Gastrocnemius medialis (tissue), 4 donors: Measurements from ENCODE around the gene SHC4. TPM values are rescaled to one million over a fixed set of nuclear protein-coding genes. Genes with fewer than 3 reads are reported as not detected.

Experiments used
- ATAC-seq, 2 donors: fragments of 150-250 bp; one replicate each; pipeline ENCODE4 v1.9.1; 2016
- DNase-seq, 2 donors: peaks; one replicate each; pipeline ENCODE4 v3.0.0-alpha.2; 2019
- H3K27ac ChIP-seq, 4 donors: fragments of 200-600 bp; sonication (generic); 1 replicate in 1 of 4; 2 replicates in 3 of 4; pipeline ENCODE4 v1.5.1; 2016 to 2018; ENCODE audit warnings: mild to moderate bottlenecking in 2 of 4, moderate library complexity in 1 of 4
- H3K27me3 ChIP-seq, 3 donors: fragments of 200-600 bp; sonication (generic) in 2 of 3; 1 replicate in 1 of 3; 2 replicates in 2 of 3; pipeline versions ENCODE4 v1.5.1 to v1.6.0; 2016 to 2019; ENCODE audit warnings: mild to moderate bottlenecking in 1 of 3, moderate library complexity in 1 of 3
- H3K36me3 ChIP-seq, 2 donors: fragments of 200-600 bp; sonication (generic) in 1 of 2; one replicate each; pipeline ENCODE4 v1.5.1; 2017 to 2018
- H3K4me1 ChIP-seq, 2 donors: fragments of 200-600 bp; sonication (generic) in 1 of 2; one replicate each; pipeline ENCODE4 v1.5.1; 2016 to 2017; ENCODE audit warnings: mild to moderate bottlenecking in 2 of 2
- H3K4me3 ChIP-seq, 4 donors: fragments of 200-600 bp; sonication (generic) in 3 of 4; 1 replicate in 1 of 4; 2 replicates in 3 of 4; pipeline ENCODE4 v1.5.1; 2016 to 2019; ENCODE audit warnings: mild to moderate bottlenecking in 2 of 4
- H3K9me3 ChIP-seq, 3 donors: fragments of 200-600 bp; sonication (generic) in 2 of 3; 1 replicate in 1 of 3; 2 replicates in 2 of 3; pipeline ENCODE4 v1.5.1; 2016 to 2019
- CTCF ChIP-seq, 5 experiments: fragments of 450-650 bp in 3 of 5; fragments of 200-600 bp in 2 of 5; sonication (generic) in 2 of 5; IDR thresholded peaks in 4 of 5; conservative IDR thresholded peaks in 1 of 5; 1 replicate in 4 of 5; 2 replicates in 1 of 5; pipeline ENCODE4 v1.5.1; 2016 to 2019; ENCODE audit warnings: antibody characterized with exemption in 5 of 5, mild to moderate bottlenecking in 3 of 5, moderate library complexity in 3 of 5
- POLR2A ChIP-seq, 2 donors: fragments of 450-650 bp; IDR thresholded peaks; one replicate each; pipeline ENCODE4 v1.6.1; 2017; ENCODE audit warnings: antibody characterized with exemption in 2 of 2, mild to moderate bottlenecking in 2 of 2, moderate library complexity in 2 of 2
- in situ Hi-C, 4 donors: fragments of 200-750 bp; cut with MboI; loops; one replicate each; pipeline versions ENCODE4 v1.15.0 to v1.8.0; 2017; ENCODE audit warnings: low sequenced_read_pairs in 4 of 4
- intact Hi-C: fragments of 100-400 bp; cut with DNase I; formaldehyde crosslinking; loops from one replicate; pipeline ENCODE4 v1.15.1; 2023; ENCODE audit warnings: low total_unique reads
- total RNA-seq, 4 donors: library from RNA; depleted of rRNA; stranded (reverse); fragments of >200 nt; gene quantifications; one replicate each; pipeline versions ENCODE4 v1.1.0 to v1.2.3, GENCODE V29; 2016

The SHC4 gene
- total RNA-seq, 4 donors from 2014 or later, result 0.29 to 0.39 TPM; not detected in 2

DNA sequence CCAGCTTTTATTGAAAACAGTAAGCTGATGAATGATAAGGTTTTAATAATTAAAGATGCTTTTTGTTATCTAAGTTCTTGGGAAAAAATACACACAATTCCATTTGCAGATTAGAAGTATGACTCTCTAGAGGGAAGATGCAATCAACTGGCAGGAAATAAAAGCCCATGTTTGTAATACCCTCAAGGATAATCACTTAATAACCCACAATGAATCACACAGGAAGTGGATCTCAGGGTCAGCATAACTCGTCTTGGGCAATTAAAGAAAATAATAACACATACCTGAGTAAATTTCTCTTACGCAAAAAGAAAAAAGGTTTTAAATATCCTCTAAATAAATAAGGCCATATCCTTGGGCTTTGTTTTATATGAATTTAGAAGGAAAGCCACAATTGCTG is 95.2 kb downstream of the SHC4 start:
- TF ChIP-seq CTCF (IDR thresholded peaks at IDR 0.05 in 4 of 5, conservative IDR thresholded peaks at IDR 0.05 in 1 of 5) (no peak), POLR2A (IDR thresholded peaks at IDR 0.05) (no peak)
- H3K4me1 ChIP-seq, result no peaks in the 10 kb centered on the region
- H3K27me3 ChIP-seq, result no peaks in the 10 kb centered on the region
- H3K4me3 ChIP-seq, result no peak overlapping the region
- no peaks in the 10 kb centered on the region for H3K9me3 ChIP-seq
- no peaks in the 10 kb centered on the region for H3K36me3 ChIP-seq
- in situ Hi-C loops, result loop anchor here (5.0 to 25.0 kb wide), 9 partner anchors 96 to 1276 kb away; partner anchors contain the start of genes FGF7 (in 4 of the 4), COPS2 (in 1 of the 4), GALK2 (in 1 of the 4) and SHC4 (in 1 of the 4)
- H3K27ac ChIP-seq, result no peak overlapping the region
- DNase-seq (no peak), ATAC-seq (no peak)
- intact Hi-C loops, result no loop called here

DNA sequence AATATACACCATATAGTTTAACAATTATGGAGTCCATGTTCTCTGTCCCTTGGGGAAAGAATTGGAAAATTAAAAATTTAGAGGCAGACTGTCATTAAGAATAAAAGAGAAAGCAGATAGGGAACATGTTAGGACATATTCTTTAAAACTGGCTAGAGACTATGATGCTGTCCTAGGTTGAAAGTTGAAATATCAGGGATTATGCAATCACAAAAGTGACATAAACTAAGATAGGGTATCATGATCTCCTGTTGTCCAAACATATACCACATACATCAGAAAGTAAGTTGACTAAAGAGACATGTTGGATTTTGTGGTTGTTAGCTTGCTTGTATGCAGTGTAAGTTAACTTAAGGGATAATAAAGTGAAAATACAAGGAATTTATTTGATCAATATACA is 95.7 kb downstream of the SHC4 start:
- in situ Hi-C loops (loop anchor here (5.0 to 25.0 kb wide), 9 partner anchors 97 to 1277 kb away; partner anchors contain the start of genes FGF7 (in 4 of the 4), COPS2 (in 1 of the 4), GALK2 (in 1 of the 4) and SHC4 (in 1 of the 4)), intact Hi-C loops (no loop called here)
- H3K9me3 ChIP-seq, result no peaks in the 10 kb centered on the region
- H3K27ac ChIP-seq, result no peak overlapping the region
- no peak overlapping the region for H3K4me3 ChIP-seq
- ATAC-seq (no peak), DNase-seq (no peak)
- TF ChIP-seq CTCF (IDR thresholded peaks at IDR 0.05 in 4 of 5, conservative IDR thresholded peaks at IDR 0.05 in 1 of 5), result no peak
- no peak for TF ChIP-seq POLR2A (IDR thresholded peaks at IDR 0.05)
- no peaks in the 10 kb centered on the region for H3K4me1 ChIP-seq
- H3K27me3 ChIP-seq, result no peaks in the 10 kb centered on the region
- H3K36me3 ChIP-seq, result no peaks in the 10 kb centered on the region

GRCh38 chr15:48866141-48866563 is 97.6 kb downstream of the SHC4 start:
- in situ Hi-C loops (loop anchor here (5.0 to 25.0 kb wide), 9 partner anchors 99 to 1279 kb away; partner anchors contain the start of genes FGF7 (in 4 of the 4), COPS2 (in 1 of the 4), GALK2 (in 1 of the 4) and SHC4 (in 1 of the 4)), intact Hi-C loops (no loop called here)
- H3K27ac ChIP-seq, result no peak overlapping the region

DNA sequence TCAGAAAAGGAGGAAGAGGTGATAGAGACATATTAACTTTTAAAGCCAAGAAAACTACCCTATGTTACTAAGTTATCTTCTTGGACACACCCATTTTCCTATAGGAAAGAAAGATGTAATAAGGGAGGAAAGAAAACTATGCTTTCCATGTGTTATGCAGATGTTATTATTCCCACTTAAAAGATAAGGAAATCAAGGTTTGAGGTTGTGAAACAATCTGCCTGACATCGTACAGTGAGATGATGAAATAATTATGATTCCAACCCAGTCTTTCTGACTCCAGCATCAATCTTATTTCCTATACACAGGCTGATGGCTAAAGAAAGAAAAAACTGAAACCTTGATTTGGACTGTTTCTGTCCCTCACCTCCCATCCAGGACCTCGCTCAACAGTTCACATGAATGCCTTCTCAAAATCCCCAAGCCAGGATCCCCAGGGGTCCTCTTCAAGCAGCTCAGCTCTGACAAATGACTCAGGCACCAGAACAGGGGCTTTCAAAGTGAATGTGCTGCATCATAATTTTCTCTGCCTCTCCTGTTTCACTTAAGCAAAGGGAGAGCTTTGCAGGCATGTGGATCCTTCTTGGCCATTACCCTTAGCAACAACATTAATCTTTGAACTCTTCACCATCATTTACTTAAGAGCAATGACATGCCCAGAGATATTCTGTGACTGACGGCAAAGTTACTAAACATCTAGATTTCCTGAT is 98.2 kb downstream of the SHC4 start:
- Histone ChIP-seq H3K27ac (no peak overlapping the region), H3K36me3 (no peaks in the 10 kb centered on the region), H3K9me3 (no peaks in the 10 kb centered on the region), H3K4me1 (no peaks in the 10 kb centered on the region), H3K27me3 (no peaks in the 10 kb centered on the region), H3K4me3 (no peak overlapping the region)
- TF ChIP-seq POLR2A (IDR thresholded peaks at IDR 0.05) (no peak), CTCF (IDR thresholded peaks at IDR 0.05 in 4 of 5, conservative IDR thresholded peaks at IDR 0.05 in 1 of 5) (no peak)
- no peak for DNase-seq
- no peak for ATAC-seq
- in situ Hi-C loops (loop anchor here (5.0 to 25.0 kb wide), 9 partner anchors 99 to 1279 kb away; partner anchors contain the start of genes FGF7 (in 4 of the 4), COPS2 (in 1 of the 4), GALK2 (in 1 of the 4) and SHC4 (in 1 of the 4)), intact Hi-C loops (no loop called here)

More at GRCh38 chr15:48866141-48866563, 97.6 kb downstream of the SHC4 start:
- ATAC-seq (no peak), DNase-seq (no peak)
- Histone ChIP-seq H3K27me3 (no peaks in the 10 kb centered on the region), H3K4me1 (no peaks in the 10 kb centered on the region), H3K36me3 (no peaks in the 10 kb centered on the region), H3K9me3 (no peaks in the 10 kb centered on the region), H3K4me3 (no peak overlapping the region)
- TF ChIP-seq POLR2A (IDR thresholded peaks at IDR 0.05), result no peak
- no peak for TF ChIP-seq CTCF (IDR thresholded peaks at IDR 0.05 in 4 of 5, conservative IDR thresholded peaks at IDR 0.05 in 1 of 5)
